Neural crest cell (in vitro differentiated cells): ENCODE results near the gene UROC1. TPM values are rescaled to one million over a fixed set of nuclear protein-coding genes. Genes with fewer than 3 reads are reported as not detected.

Experiments
- DNase-seq: peaks from one replicate; pipeline ENCODE4 v3.0.0; 2021; ENCODE audit warnings: low read depth, mixed read lengths, low spot score
- H3K27ac Mint-ChIP-seq: one replicate; pipeline ENCODE4 v1.8.0; 2021; ENCODE audit warnings: mild to moderate bottlenecking, mixed read lengths; ENCODE audit not compliant: unreplicated experiment
- H3K27me3 Mint-ChIP-seq: 2 replicates; pipeline ENCODE4 v1.8.0; 2021; ENCODE audit warnings: low read depth, mild to moderate bottlenecking, mixed read lengths
- H3K36me3 Mint-ChIP-seq: 2 replicates; pipeline ENCODE4 v1.8.0; 2021; ENCODE audit warnings: low read depth, mild to moderate bottlenecking, mixed read lengths
- H3K4me1 Mint-ChIP-seq: 2 replicates; pipeline ENCODE4 v1.8.0; 2021; ENCODE audit warnings: mixed read lengths
- H3K4me3 Mint-ChIP-seq: one replicate; pipeline ENCODE4 v1.8.0; 2021; ENCODE audit warnings: mild to moderate bottlenecking, mixed read lengths
- H3K9me3 Mint-ChIP-seq: 2 replicates; pipeline ENCODE4 v1.8.0; 2021; ENCODE audit warnings: mixed read lengths
- CTCF ChIP-seq: fragments of 200-600 bp; sonication (generic); conservative IDR thresholded peaks from 2 replicates; pipeline ENCODE4 v1.5.0; 2021; ENCODE audit warnings: antibody characterized with exemption, mild to moderate bottlenecking
- total RNA-seq: library from RNA; stranded (reverse); gene quantifications from 2 replicates; pipeline ENCODE4 v1.2.1, GENCODE V29; 2021

UROC1 gene
- total RNA-seq, 1 donor from 2014 or later = not detected

GRCh38 chr3:126456211-126456610 lies 61.4 kb downstream of the UROC1 start:
- Mint-ChIP-seq H3K27me3 (no peaks in the 10 kb centered on the region), H3K9me3 (no peaks in the 10 kb centered on the region), H3K4me3 (no peak overlapping the region), H3K27ac (no peak overlapping the region), H3K36me3 (peaks cover 13% of the 10 kb centered on the region), H3K4me1 (peaks cover 15% of the 10 kb centered on the region)
- no peak for TF ChIP-seq CTCF
- no peak for DNase-seq

- H3K27me3 Mint-ChIP-seq = no peaks in the 10 kb centered on the region
- peaks cover 15% of the 10 kb centered on the region for H3K4me1 Mint-ChIP-seq
- H3K27ac Mint-ChIP-seq = no peak overlapping the region
- no peaks in the 10 kb centered on the region for H3K9me3 Mint-ChIP-seq
- no peak for DNase-seq
- no peak overlapping the region for H3K4me3 Mint-ChIP-seq
- no peak for TF ChIP-seq CTCF
- H3K36me3 Mint-ChIP-seq = peaks cover 12% of the 10 kb centered on the region
Measured at GRCh38 chr3:126454437-126455198, 63.0 kb downstream of the UROC1 start.

GRCh38 chr3:126454025-126454424 lies 63.5 kb downstream of the UROC1 start:
- no peak overlapping the region for H3K27ac Mint-ChIP-seq
- no peaks in the 10 kb centered on the region for H3K9me3 Mint-ChIP-seq
- H3K27me3 Mint-ChIP-seq = no peaks in the 10 kb centered on the region
- H3K36me3 Mint-ChIP-seq = peaks cover 12% of the 10 kb centered on the region
- H3K4me1 Mint-ChIP-seq = peaks cover 15% of the 10 kb centered on the region
- DNase-seq = no peak
- no peak overlapping the region for H3K4me3 Mint-ChIP-seq
- TF ChIP-seq CTCF = no peak

GRCh38 chr3:126452213-126452612 lies 65.4 kb downstream of the UROC1 start:
- H3K27ac Mint-ChIP-seq = no peak overlapping the region
- TF ChIP-seq CTCF = no peak
- peaks cover 9% of the 10 kb centered on the region for H3K36me3 Mint-ChIP-seq
- no peaks in the 10 kb centered on the region for H3K9me3 Mint-ChIP-seq
- H3K27me3 Mint-ChIP-seq = no peaks in the 10 kb centered on the region
- H3K4me3 Mint-ChIP-seq = no peak overlapping the region
- peaks cover 15% of the 10 kb centered on the region for H3K4me1 Mint-ChIP-seq
- DNase-seq = no peak

GRCh38 chr3:126451511-126451910 lies 66.1 kb downstream of the UROC1 start:
- H3K9me3 Mint-ChIP-seq = no peaks in the 10 kb centered on the region
- peaks cover 8% of the 10 kb centered on the region for H3K36me3 Mint-ChIP-seq
- TF ChIP-seq CTCF = no peak
- H3K27ac Mint-ChIP-seq = peak overlapping the region; percentile 79
- no peaks in the 10 kb centered on the region for H3K27me3 Mint-ChIP-seq
- no peak for DNase-seq
- H3K4me1 Mint-ChIP-seq = peaks cover 15% of the 10 kb centered on the region
- H3K4me3 Mint-ChIP-seq = no peak overlapping the region
